PC-9 (cell line): Measurements from ENCODE around the gene RNF151. TPM values are rescaled to one million over a fixed set of nuclear protein-coding genes. Genes with fewer than 3 reads are reported as not detected.
"Not testable (repeated sequence)": the region's sequence is repeated elsewhere in the genome, so short reads cannot be mapped to it uniquely, and the experiment has no call there.

ENCODE experiments used
- BruUV-seq: library from RNA; stranded (reverse); fragments of 400-500 nt; replicated peaks from 2 replicates; lab custom pipeline; 2021; lab: Mats Ljungman, UMichigan
- CTCF ChIA-PET: fragments of 300-600 bp; sonication (Branson Sonifier 250); formaldehyde crosslinking; loops from one replicate; lab custom pipeline; 2022; ENCODE audit warnings: antibody characterized with exemption; lab: Charles Lee
- POLR2A ChIA-PET: fragments of 300-600 bp; sonication (Branson Sonifier 250); formaldehyde crosslinking; loops from one replicate; lab custom pipeline; 2022; ENCODE audit warnings: antibody characterized with exemption; ENCODE audit not compliant: unreplicated experiment; lab: Charles Lee
- DNase-seq, 2 experiments: peaks; one replicate each; pipeline versions ENCODE4 v3.0.0 to v3.0.0-alpha.2; 2015 to 2022; ENCODE audit warnings: mixed read lengths in 1 of 2
- H2AFZ ChIP-seq: fragments of 200-600 bp; sonication (generic); 2 replicates; pipeline ENCODE4 v1.8.1; 2017; ENCODE audit warnings: antibody characterized with exemption
- H3F3A ChIP-seq: fragments of 200-600 bp; sonication (generic); 2 replicates; pipeline ENCODE4 v1.8.1; 2017; ENCODE audit warnings: antibody characterized with exemption, mild to moderate bottlenecking, low read depth; ENCODE audit not compliant: insufficient read depth
- H3K27ac ChIP-seq: fragments of 200-600 bp; sonication (generic); 2 replicates; pipeline ENCODE4 v1.6.1; 2016; ENCODE audit warnings: mixed run types
- H3K27me3 ChIP-seq: fragments of 200-600 bp; sonication (generic); 2 replicates; pipeline ENCODE4 v1.6.1; 2016; ENCODE audit warnings: low read depth, mixed run types; ENCODE audit not compliant: insufficient read depth
- H3K36me3 ChIP-seq: fragments of 200-600 bp; sonication (generic); 2 replicates; pipeline ENCODE4 v1.6.1; 2016; ENCODE audit warnings: low read depth, mixed run types
- H3K4me1 ChIP-seq: fragments of 200-600 bp; sonication (generic); replicated peaks from 2 replicates; pipeline ENCODE4 v1.6.1; 2016; ENCODE audit warnings: mixed run types; ENCODE audit not compliant: insufficient read depth
- H3K4me2 ChIP-seq: fragments of 200-600 bp; sonication (generic); 2 replicates; pipeline ENCODE4 v1.6.1; 2017; ENCODE audit warnings: mixed run types
- H3K4me3 ChIP-seq: fragments of 200-600 bp; sonication (generic); 2 replicates; pipeline ENCODE4 v1.6.1; 2016; ENCODE audit warnings: mixed run types
- H3K79me2 ChIP-seq: fragments of 200-600 bp; sonication (generic); 2 replicates; pipeline ENCODE4 v1.6.1; 2017; ENCODE audit warnings: low read depth, mixed run types
- H3K9me2 ChIP-seq: fragments of 200-600 bp; sonication (generic); 2 replicates; pipeline ENCODE4 v1.8.1; 2017; ENCODE audit warnings: mild to moderate bottlenecking; ENCODE audit not compliant: insufficient read depth
- H3K9me3 ChIP-seq: fragments of 200-600 bp; sonication (generic); 2 replicates; pipeline ENCODE4 v1.8.1; 2016; ENCODE audit warnings: low read depth; ENCODE audit not compliant: insufficient read depth
- H4K20me1 ChIP-seq: fragments of 200-600 bp; sonication (generic); 2 replicates; pipeline ENCODE4 v1.8.1; 2017; ENCODE audit not compliant: insufficient read depth
- CTCF ChIP-seq: fragments of 200-600 bp; sonication (generic); conservative IDR thresholded peaks from 2 replicates; pipeline ENCODE4 v1.6.1; 2017; ENCODE audit warnings: mixed run types, antibody characterized with exemption, mild to moderate bottlenecking, moderate library complexity
- EZH2 ChIP-seq: fragments of 200-600 bp; sonication (generic); IDR thresholded peaks from 2 replicates; pipeline ENCODE4 v1.8.0; 2017; ENCODE audit warnings: antibody characterized with exemption, low read depth
- intact Hi-C: fragments of 100-400 bp; cut with micrococcal nuclease; formaldehyde crosslinking; loops from one replicate; pipeline ENCODE4 v1.10.0; 2022; ENCODE audit not compliant: unreplicated experiment
- total RNA-seq: library from RNA; stranded (reverse); gene quantifications from 2 replicates; pipeline ENCODE4 v1.2.3, GENCODE V29; 2021

The RNF151 gene
- total RNA-seq, 1 experiment from 2014 or later, result not detected

GRCh38 chr16:1918351-1919326, 48.0 kb upstream of the RNF151 start, which contains the start of gene HS3ST6:
Gene HS3ST6, minus strand, starts transcription at chr16:1918415. Its CDS starts 92 bp downstream, at chr16:1918323.
- Histone ChIP-seq H3F3A (peaks cover 12% of the 10 kb centered on the region; the same call in 1 of the 2 replicates), H3K36me3 (no peaks in the 10 kb centered on the region), H3K27ac (no peak within 1 kb of the TSS), H2AFZ (no peak within 1 kb of the TSS), H3K9me2 (no peaks in the 10 kb centered on the region), H3K4me2 (no peak within 1 kb of the TSS), H3K27me3 (peaks cover 35% of the 10 kb centered on the region; the same call in 1 of the 2 replicates), H3K4me1 (peaks cover 16% of the 10 kb centered on the region), H3K9me3 (no peaks in the 10 kb centered on the region), H3K79me2 (no peaks in the 10 kb centered on the region), H3K4me3 (no peak within 1 kb of the TSS), H4K20me1 (no peaks in the 10 kb centered on the region)
- TF ChIP-seq CTCF (no peak), EZH2 (no peak)
- CTCF ChIA-PET, result no interaction called here
- no TSS peak for BruUV-seq
- intact Hi-C loops, result no loop called here
- POLR2A ChIA-PET, result no interaction called here
- DNase-seq, result no peak

- H4K20me1 ChIP-seq, result no peaks in the 10 kb centered on the region
- ChIA-PET POLR2A (no interaction called here), CTCF (no interaction called here)
- H3K36me3 ChIP-seq, result no peaks in the 10 kb centered on the region
- intact Hi-C loops, result no loop called here
- H3K79me2 ChIP-seq, result no peaks in the 10 kb centered on the region
- no TSS peak for BruUV-seq
- H2AFZ ChIP-seq, result no peak overlapping the region
- no peaks in the 10 kb centered on the region for H3K9me2 ChIP-seq
- H3K27me3 ChIP-seq, result peaks cover 35% of the 10 kb centered on the region; the same call in 1 of the 2 replicates
- no peak overlapping the region for H3K4me3 ChIP-seq
- H3K4me1 ChIP-seq, result peaks cover 16% of the 10 kb centered on the region
- no peak overlapping the region for H3K4me2 ChIP-seq
- H3F3A ChIP-seq, result peaks cover 20% of the 10 kb centered on the region; the same call in 1 of the 2 replicates
- H3K27ac ChIP-seq, result no peak overlapping the region
- DNase-seq, result no peak
- no peak for TF ChIP-seq CTCF
- TF ChIP-seq EZH2, result no peak
- H3K9me3 ChIP-seq, result no peaks in the 10 kb centered on the region
Measured at GRCh38 chr16:1919327-1919998, 47.2 kb upstream of the RNF151 start.

GRCh38 chr16:1920122-1920521, 46.5 kb upstream of the RNF151 start:
- H4K20me1 ChIP-seq, H3K36me3 ChIP-seq, H3K9me2 ChIP-seq, intact Hi-C loops, POLR2A ChIA-PET, H3K27ac ChIP-seq, H3K4me3 ChIP-seq, H3K9me3 ChIP-seq, BruUV-seq, CTCF ChIA-PET, DNase-seq, H2AFZ ChIP-seq, H3K4me2 ChIP-seq, H3K79me2 ChIP-seq: not testable (repeated sequence)
- H3K27me3 ChIP-seq, result peaks cover 35% of the 10 kb centered on the region; the same call in 1 of the 2 replicates
- peaks cover 16% of the 10 kb centered on the region for H3K4me1 ChIP-seq
- peaks cover 20% of the 10 kb centered on the region; the same call in 1 of the 2 replicates for H3F3A ChIP-seq
